Retinal pigment epithelial cell (primary cell): ENCODE measurements around the gene SSBP3.

Experiments used
- DNase-seq: peaks from one replicate; pipeline ENCODE4 v3.0.0-alpha.2; 2010; ENCODE audit warnings: low read depth
- H3K4me3 ChIP-seq: 2 replicates; pipeline ENCODE4 v1.5.1; 2011; ENCODE audit warnings: mild to moderate bottlenecking, low read length, control low read depth, moderate library complexity
- TF ChIP-seq, protein P1 (sequence below): conservative IDR thresholded peaks from 2 replicates; pipeline ENCODE4 v1.5.1; 2011; ENCODE audit warnings: low read depth, low read length, control low read depth, inconsistent platforms

Gene SSBP3

GRCh38 chr1:54341763-54342162, 64.4 kb downstream of the SSBP3 start:
- no peak overlapping the region for H3K4me3 ChIP-seq
- no peak for DNase-seq
- TF ChIP-seq, protein P1, sequence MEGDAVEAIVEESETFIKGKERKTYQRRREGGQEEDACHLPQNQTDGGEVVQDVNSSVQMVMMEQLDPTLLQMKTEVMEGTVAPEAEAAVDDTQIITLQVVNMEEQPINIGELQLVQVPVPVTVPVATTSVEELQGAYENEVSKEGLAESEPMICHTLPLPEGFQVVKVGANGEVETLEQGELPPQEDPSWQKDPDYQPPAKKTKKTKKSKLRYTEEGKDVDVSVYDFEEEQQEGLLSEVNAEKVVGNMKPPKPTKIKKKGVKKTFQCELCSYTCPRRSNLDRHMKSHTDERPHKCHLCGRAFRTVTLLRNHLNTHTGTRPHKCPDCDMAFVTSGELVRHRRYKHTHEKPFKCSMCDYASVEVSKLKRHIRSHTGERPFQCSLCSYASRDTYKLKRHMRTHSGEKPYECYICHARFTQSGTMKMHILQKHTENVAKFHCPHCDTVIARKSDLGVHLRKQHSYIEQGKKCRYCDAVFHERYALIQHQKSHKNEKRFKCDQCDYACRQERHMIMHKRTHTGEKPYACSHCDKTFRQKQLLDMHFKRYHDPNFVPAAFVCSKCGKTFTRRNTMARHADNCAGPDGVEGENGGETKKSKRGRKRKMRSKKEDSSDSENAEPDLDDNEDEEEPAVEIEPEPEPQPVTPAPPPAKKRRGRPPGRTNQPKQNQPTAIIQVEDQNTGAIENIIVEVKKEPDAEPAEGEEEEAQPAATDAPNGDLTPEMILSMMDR, result no peak

DNA sequence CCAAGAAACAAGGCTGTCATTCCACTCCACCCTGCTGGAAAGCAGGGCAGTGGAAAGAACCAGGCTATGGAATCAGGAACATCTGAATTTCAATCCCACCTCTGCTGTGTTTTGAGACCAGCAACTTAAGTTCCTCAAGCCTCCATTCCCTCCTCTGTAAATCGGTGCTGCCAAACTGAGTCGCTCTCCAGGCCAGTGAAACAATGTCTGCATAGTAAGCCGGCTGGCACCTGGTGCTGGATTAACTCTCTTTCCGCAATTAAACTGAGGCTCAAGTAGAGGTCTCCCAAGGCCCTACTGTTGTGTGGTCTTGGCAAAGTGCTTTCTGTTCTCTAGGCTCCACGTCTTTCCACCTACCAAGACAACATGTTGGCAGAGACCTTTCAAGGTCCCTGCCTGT, 65.3 kb downstream of the SSBP3 start:
- H3K4me3 ChIP-seq, result no peak overlapping the region
- no peak for DNase-seq
- TF ChIP-seq, protein P1, result no peak

DNA sequence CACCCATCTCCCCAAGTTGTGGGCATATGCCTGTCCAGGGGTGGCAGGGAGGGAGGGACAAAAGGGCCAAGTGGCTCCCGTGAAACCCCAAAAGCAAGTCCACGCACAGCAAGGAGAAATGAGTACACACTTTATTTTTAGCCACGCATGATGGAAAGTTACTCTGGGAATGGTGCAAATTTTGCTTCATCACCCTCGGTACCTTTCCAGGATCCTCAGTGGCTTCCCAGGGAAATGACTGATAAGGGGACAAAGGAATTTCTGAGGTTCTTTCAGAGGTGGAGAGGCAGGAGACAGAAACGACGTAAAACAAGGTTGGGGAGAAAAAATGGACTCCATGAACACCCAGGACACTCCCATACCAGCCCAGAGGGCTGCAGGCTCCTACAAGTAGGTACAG, 65.8 kb downstream of the SSBP3 start:
- no peak for DNase-seq
- H3K4me3 ChIP-seq, result no peak overlapping the region
- TF ChIP-seq, protein P1, result no peak

DNA sequence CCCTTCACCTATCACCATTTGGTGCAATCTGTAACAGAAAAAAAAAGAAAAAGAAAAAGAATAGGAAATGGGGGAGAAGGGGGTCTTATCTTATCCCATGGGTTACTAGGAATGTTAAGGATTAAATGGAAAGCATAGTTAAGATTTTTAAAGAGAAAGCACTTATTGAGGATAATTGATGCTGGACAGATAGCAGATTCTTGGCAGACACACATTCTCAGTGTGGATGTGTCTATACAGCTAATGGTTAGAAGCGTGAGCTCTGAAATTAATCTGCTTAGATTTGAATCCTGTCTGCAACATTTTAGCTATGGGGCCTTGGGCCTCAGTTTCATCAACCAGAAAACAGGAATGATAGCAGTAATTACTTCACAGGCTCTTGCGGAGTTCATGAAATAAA, 67.1 kb downstream of the SSBP3 start:
- no peak overlapping the region for H3K4me3 ChIP-seq
- TF ChIP-seq, protein P1, result no peak
- DNase-seq, result no peak

DNA sequence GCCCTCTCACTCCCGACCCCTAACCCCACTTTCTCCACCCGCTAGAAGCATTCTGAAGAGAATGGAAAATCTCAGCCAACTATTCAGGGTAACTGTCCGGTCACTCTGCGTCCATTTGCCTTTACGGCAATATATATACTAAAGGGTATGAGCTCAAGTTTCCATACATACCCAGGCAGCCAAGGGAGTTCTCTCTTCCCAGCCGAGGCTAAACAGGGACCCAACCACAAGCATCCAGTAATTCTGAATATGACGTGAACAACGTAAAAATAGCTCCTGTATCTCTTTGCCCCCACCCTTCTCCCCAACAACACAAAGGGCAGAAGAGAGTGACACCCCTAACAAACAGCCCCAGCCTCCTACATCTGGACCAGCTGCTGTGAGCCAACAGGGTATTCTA, 67.7 kb downstream of the SSBP3 start:
- TF ChIP-seq, protein P1, result no peak
- no peak overlapping the region for H3K4me3 ChIP-seq
- DNase-seq, result no peak

GRCh38 chr1:54337928-54338327, 68.3 kb downstream of the SSBP3 start:
- TF ChIP-seq, protein P1, result no peak
- no peak for DNase-seq
- H3K4me3 ChIP-seq, result no peak overlapping the region

GRCh38 chr1:54337034-54337433, 69.2 kb downstream of the SSBP3 start:
- no peak for DNase-seq
- TF ChIP-seq, protein P1, result no peak
- no peak overlapping the region for H3K4me3 ChIP-seq
